ENCODE measurements around the gene TMEM128. TPM values are rescaled to one million over a fixed set of nuclear protein-coding genes. Genes with fewer than 3 reads are reported as not detected.
"Not testable (repeated sequence)": the region's sequence is repeated elsewhere in the genome, so short reads cannot be mapped to it uniquely, and the experiment has no call there.

TMEM128 gene
- polyA plus RNA-seq, 6 donors from 2014 or later = 23.2 to 44.8 (median 36.6) TPM

DNA sequence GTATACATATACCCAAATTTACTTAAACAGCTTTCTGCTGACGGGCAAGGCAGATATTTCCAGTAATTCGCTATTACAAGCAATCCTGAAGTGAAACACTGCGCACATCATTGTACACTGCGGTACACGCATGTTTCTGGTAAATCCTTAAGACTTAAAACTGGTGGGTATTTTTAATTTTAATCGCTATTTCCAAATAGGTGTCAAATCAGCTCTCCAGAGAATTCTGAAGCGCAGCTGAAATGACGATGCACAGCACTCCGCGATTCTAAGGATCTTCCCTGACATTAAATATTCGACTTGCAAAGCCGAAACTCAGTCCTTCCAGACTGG lies 361 bp downstream of the TMEM128 start:
- peaks cover 0 to 2% (median 0%) of the 10 kb centered on the region in 3 donors for H3K27me3 Mint-ChIP-seq
- H3K4me3 Mint-ChIP-seq = peak overlapping the region; percentile 93 to 99 (median 98)
- peaks cover 0 to 2% (median 0%) of the 10 kb centered on the region in 7 donors for H3K9me3 Mint-ChIP-seq
- H3K4me1 Mint-ChIP-seq = peaks cover 22 to 43% (median 28%) of the 10 kb centered on the region in 3 donors
- ATAC-seq (ENCODE audit: low read depth in 2 of 2) (peak; percentile 32 to 42), DNase-seq (no peak)
- H3K36me3 Mint-ChIP-seq = peaks cover 12 to 18% of the 10 kb centered on the region in 2 donors
- H3K27ac Mint-ChIP-seq = peak overlapping the region; percentile 49 to 99 (median 98)

DNA sequence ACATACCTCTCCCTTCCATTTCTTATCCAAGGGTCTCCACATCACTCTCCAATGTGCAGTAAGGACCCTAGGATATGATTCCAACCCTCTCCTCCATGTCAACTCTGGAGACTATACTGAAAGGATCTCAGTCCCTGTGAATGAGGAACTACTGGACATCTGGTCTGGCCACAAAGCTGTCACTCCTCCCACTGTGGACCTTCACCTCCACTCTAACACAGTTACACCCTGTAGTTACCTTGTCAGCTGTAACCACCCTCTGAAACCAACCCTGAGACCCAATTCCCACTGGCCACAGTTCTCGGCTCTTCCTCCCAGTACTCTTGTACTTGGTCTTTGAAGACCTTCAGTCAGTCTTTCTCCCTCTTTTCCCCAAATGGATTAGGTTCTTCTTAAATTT lies 2.9 kb downstream of the TMEM128 start:
- H3K27me3 Mint-ChIP-seq = no peaks in the 10 kb centered on the region
- no peak for ATAC-seq (ENCODE audit: low read depth in 2 of 2)
- no peak overlapping the region for H3K4me3 Mint-ChIP-seq
- H3K36me3 Mint-ChIP-seq = peaks cover 20 to 28% of the 10 kb centered on the region in 2 donors
- peak overlapping the region in 1 of 6 donors; percentile 62 for H3K27ac Mint-ChIP-seq
- no peak for DNase-seq
- H3K9me3 Mint-ChIP-seq = peaks cover 0 to 2% (median 0%) of the 10 kb centered on the region in 7 donors
- peaks cover 22 to 43% (median 27%) of the 10 kb centered on the region in 3 donors for H3K4me1 Mint-ChIP-seq

DNA sequence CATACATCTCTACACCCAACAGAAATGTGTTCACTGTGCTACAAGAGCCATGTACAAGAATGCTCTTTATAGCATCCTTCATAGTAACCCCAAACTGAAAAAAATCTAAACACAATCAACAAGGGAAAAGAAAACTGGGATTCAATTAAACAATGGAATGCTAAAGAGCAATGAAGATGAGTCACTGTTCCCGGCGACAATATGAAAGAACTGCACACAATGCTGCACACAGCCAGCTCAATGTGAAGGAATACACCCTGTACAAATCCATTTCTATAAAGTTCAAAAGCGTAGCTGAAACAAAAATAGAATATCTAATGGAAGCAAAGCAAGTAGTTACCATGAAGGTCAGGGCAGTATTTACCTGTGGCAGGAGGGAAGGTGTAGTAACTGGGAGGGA lies 8.5 kb downstream of the TMEM128 start:
- not testable (repeated sequence) for H3K27ac Mint-ChIP-seq; H3K4me1 Mint-ChIP-seq; ATAC-seq (ENCODE audit: low read depth in 2 of 2); H3K4me3 Mint-ChIP-seq; H3K27me3 Mint-ChIP-seq; DNase-seq; H3K9me3 Mint-ChIP-seq
- peaks cover 28 to 42% of the 10 kb centered on the region in 2 donors for H3K36me3 Mint-ChIP-seq

DNA sequence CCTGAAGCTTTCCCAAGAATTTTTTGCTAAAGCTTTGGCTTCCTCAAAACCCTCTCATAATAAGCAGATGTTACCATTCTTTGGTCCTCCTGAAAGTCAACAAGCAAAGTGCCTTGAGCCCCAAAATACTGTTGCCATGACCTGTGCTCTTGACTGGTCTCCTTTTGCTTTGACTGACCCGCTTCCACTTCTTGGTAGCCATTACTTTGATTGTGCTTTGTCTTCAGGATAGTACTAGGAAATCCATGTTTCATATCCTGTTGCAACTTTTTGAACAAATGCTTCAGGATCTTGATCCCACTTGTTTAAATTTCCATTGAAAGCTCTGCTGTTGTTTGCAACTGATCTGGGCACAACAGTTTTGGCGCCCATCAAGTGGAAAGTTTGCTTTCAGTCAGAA lies 14.4 kb downstream of the TMEM128 start:
- no peak for ATAC-seq (ENCODE audit: low read depth in 2 of 2)
- H3K4me1 Mint-ChIP-seq = no peaks in the 10 kb centered on the region

DNA sequence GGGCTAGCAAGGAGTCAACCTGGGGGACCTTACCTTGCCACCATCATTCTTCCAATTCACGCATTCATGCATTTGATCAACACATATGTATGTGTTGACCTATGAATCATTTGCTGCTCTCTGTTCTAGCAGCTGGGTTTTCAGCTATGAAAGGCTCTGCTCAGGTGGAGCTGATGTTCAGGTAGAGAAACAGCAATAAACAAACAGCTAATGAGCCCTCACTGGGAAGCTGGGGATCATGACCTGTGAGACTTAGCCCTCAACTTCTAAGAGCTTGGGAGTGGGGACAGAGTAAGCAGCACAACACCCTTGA lies 19.7 kb downstream of the TMEM128 start:
- Mint-ChIP-seq H3K36me3 (peaks cover 0 to 23% of the 10 kb centered on the region in 2 donors), H3K9me3 (peaks cover 4 to 14% (median 10%) of the 10 kb centered on the region in 7 donors), H3K27me3 (peaks cover 31 to 63% (median 53%) of the 10 kb centered on the region in 3 donors), H3K27ac (no peak overlapping the region), H3K4me3 (peak overlapping the region in 1 of 8 donors; percentile 23), H3K4me1 (peaks cover 7 to 13% (median 11%) of the 10 kb centered on the region in 3 donors)
- DNase-seq = no peak
- no peak for ATAC-seq (ENCODE audit: low read depth in 2 of 2)

More for the DNA sequence above, 14.4 kb downstream of the TMEM128 start:
- no peak for DNase-seq
- no peak overlapping the region for H3K27ac Mint-ChIP-seq
- H3K4me3 Mint-ChIP-seq = no peak overlapping the region
- peaks cover 16 to 22% of the 10 kb centered on the region in 2 donors for H3K36me3 Mint-ChIP-seq
- peaks cover 2 to 24% (median 13%) of the 10 kb centered on the region in 7 donors for H3K9me3 Mint-ChIP-seq
- H3K27me3 Mint-ChIP-seq = peaks cover 0 to 18% (median 6%) of the 10 kb centered on the region in 3 donors

DNA sequence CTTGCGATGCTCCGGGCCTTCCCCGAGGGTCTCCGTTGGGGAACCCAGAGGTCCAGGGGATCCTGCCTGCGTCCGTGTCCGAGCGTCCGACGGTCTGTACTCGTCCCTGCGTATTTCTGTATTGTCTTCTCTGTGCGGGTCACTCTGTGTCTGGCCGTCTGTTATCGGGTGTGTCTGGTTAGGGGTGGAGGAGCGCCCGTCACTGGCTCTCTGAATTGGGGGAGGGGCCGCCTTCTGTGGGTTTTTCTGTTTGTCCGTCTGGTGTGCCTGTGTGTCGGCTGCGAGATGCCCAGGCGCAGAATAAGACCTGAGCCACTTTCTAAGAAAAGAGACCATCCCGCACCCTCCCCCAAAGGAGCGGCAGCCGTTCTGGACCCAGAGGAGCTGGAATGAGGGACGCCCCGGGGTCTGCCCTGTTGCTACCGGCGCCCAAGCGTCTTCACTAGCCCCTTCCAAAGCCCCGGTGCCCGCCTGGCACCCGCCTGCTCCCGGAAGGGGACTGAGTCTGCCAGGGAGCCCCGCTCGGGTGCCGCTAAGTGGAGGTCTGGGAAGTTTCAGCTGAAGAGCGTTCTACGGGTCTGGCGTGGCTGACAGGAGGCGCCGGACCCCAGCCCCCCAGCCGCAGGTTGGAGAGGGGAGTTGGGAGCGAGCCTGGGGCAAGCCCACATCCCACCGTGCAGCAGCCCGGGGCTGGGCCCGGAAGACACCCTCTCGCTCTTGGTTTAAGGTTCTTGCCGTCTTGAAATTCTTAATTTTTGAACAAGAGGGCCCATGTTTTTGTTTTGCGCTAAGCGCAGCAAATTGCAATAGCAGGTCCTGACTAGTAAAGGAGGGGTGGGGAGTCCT lies 20.3 kb downstream of the TMEM128 start:
- Mint-ChIP-seq H3K4me1 (peaks cover 7 to 13% (median 11%) of the 10 kb centered on the region in 3 donors), H3K27ac (no peak overlapping the region), H3K9me3 (peaks cover 3 to 9% (median 6%) of the 10 kb centered on the region in 7 donors), H3K36me3 (peaks cover 0 to 28% of the 10 kb centered on the region in 2 donors), H3K27me3 (peaks cover 37 to 69% (median 59%) of the 10 kb centered on the region in 3 donors), H3K4me3 (peak overlapping the region in 4 of 8 donors; percentile 23 to 42 (median 37))
- ATAC-seq (ENCODE audit: low read depth in 2 of 2) = no peak
- DNase-seq = no peak

DNA sequence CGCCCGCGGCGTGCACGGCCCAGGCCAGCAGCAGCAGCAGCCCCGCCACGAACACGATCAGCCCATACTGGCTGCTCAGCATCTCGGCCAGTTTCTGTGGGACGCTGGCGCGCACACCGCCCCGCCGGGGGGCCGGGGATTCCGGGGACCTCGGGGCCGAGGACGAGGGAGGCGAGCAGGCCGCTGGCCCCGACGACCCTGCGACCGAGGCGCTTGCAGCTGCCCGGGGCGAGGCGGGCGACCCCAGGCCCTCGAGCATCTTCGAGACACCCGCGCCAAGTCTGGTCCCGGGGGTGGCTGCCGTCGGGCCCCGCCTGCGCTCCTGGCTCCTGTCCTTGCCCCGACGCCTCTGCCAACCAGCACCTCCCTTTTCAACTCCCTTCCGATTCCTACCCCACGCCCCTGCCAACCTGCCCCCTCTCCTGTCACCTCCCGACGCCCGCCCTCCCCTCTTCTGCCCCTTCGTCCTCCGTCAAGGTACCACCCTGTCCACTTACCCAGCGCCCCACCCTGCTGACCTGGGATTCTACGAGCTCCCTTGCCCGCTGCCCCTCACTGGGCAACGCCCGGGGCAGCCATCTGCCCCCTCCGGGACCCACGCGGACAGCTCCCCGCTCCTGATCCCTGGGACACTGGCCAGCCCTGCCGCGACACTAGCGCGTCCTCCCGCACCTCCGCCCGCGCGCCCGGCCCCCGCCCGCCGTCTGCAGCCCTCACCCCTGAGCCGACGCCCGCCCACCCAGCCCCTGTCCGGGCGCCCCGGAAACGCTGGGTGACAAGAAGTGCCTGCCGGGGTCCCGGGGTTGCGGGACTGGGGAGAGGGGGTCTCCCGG lies 21.2 kb downstream of the TMEM128 start, which contains the start of gene OTOP1:
Gene OTOP1, minus strand, starts transcription at position 324 of the 833 bp plus-strand sequence. Its CDS starts 65 bp downstream, at position 259.
- no peak within 1 kb of the TSS for H3K27ac Mint-ChIP-seq
- H3K9me3 Mint-ChIP-seq = peaks cover 3 to 6% (median 5%) of the 10 kb centered on the region in 7 donors
- H3K27me3 Mint-ChIP-seq = peaks cover 42 to 78% (median 65%) of the 10 kb centered on the region in 3 donors
- H3K36me3 Mint-ChIP-seq = peaks cover 0 to 28% of the 10 kb centered on the region in 2 donors
- peaks cover 7 to 13% (median 11%) of the 10 kb centered on the region in 3 donors for H3K4me1 Mint-ChIP-seq
- DNase-seq (no peak), ATAC-seq (ENCODE audit: low read depth in 2 of 2) (no peak)
- peak within 1 kb of the TSS in 5 of 8 donors; percentile 31 to 73 (median 42) for H3K4me3 Mint-ChIP-seq

DNA sequence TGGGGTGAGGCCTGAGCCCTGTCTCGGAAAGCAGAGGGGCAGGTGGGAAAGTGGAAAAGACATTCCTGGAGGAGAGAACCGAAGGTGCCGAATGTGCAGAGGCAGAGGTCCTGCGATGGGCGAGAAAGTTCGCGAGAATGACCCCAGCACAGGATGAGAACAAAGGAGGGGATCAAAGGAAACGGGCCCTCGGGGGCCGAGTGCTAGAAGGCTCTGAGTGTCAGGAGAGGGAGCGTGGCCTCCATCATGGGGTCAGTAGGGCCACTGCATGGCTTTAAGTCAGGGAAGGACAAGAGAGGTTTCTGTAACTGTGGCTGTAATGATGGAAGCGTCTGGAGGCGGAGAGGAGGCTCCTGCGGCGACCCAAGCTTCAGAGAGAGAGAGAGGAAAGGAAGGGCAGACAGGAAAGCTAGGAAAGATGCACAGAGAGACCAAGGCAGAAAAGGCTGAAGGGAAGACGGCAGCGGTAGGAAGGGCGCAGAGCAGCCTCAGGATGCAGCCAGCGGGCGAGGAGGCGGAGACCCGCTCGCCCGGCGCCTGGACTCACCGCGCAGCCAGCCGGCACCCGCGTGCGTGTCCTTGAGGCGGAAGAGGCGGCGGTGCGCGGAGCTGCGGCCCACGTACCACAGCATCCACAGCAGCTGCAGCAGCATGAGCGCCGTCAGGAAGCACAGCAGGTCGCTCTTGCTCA lies 22.0 kb downstream of the TMEM128 start:
- Mint-ChIP-seq H3K27ac (no peak overlapping the region), H3K4me3 (peak overlapping the region in 4 of 8 donors; percentile 4 to 73 (median 40)), H3K27me3 (peaks cover 48 to 83% (median 70%) of the 10 kb centered on the region in 3 donors)

DNA sequence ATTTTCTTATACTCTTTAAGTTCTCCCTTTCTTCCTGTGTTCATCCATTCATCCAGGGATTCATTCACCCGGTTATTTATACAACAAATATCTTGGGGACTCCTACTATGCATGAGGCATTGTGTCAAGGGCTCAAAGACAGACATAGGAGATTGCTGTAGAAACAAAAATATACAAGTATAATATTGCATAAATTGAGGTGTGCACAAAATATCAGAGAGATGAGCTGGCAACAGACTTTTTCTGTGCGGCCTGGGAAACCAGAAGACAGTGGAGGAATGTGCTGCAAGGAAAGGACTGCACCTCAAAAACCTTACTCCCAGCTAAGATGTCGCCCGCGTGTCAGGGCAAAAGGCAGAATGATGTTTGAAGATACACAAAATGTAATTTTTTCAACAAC lies 30.9 kb downstream of the TMEM128 start:
- ATAC-seq (ENCODE audit: low read depth in 2 of 2) = no peak

More for the DNA sequence above, 22.0 kb downstream of the TMEM128 start:
- H3K36me3 Mint-ChIP-seq = peaks cover 0 to 28% of the 10 kb centered on the region in 2 donors
- ATAC-seq (ENCODE audit: low read depth in 2 of 2) = no peak
- H3K9me3 Mint-ChIP-seq = peaks cover 0 to 6% (median 5%) of the 10 kb centered on the region in 7 donors
- no peak for DNase-seq
- H3K4me1 Mint-ChIP-seq = peaks cover 7 to 13% (median 11%) of the 10 kb centered on the region in 3 donors

DNA sequence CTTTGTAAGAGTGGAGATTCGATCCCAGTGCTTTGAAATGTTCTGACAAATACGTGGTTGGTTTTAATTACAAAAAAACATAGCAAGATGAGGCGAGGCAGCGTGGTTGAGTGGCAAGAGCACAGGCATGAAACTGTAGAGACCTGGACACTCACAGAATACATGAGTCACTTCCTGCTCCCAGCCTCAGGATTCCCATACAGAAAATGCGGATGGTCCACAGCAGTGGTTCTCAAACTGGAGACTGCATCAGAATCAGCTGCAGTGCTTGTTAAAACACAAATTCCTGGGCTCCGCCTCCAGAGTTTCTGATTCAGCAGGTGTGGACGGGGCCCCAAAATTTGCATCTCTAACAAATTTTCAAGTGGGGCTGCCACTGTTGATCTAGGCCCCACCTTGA lies 31.4 kb downstream of the TMEM128 start:
- Mint-ChIP-seq H3K36me3 (no peaks in the 10 kb centered on the region), H3K27ac (no peak overlapping the region), H3K9me3 (no peaks in the 10 kb centered on the region), H3K4me1 (no peaks in the 10 kb centered on the region), H3K27me3 (peaks cover 25 to 35% (median 32%) of the 10 kb centered on the region in 3 donors), H3K4me3 (no peak overlapping the region)
- ATAC-seq (ENCODE audit: low read depth in 2 of 2) = no peak
- DNase-seq = no peak

More for the DNA sequence above, 30.9 kb downstream of the TMEM128 start:
- H3K4me3 Mint-ChIP-seq = no peak overlapping the region
- DNase-seq = no peak
- peaks cover 30 to 37% (median 36%) of the 10 kb centered on the region in 3 donors for H3K27me3 Mint-ChIP-seq
- no peaks in the 10 kb centered on the region for H3K36me3 Mint-ChIP-seq
- H3K9me3 Mint-ChIP-seq = no peaks in the 10 kb centered on the region
- no peak overlapping the region for H3K27ac Mint-ChIP-seq
- no peaks in the 10 kb centered on the region for H3K4me1 Mint-ChIP-seq

DNA sequence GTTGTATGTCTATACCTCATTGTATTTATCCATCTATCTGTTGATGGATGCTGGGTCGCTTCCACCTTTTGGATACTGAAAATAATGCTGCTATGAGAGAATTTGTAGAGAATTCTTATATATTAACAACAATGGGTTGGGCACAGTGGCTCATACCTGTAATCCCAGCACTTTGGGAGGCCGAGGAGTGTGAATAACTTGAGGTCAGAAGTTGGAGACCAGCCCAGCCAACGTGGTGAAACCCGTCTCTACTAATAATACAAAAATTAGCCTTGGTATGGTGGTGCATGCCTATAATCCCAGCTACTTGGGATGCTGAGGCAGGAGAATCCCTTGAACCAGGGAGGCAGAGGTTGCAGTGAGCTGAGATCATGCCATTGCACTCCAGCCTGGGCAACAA lies 34.3 kb downstream of the TMEM128 start:
- peaks cover 39 to 45% (median 41%) of the 10 kb centered on the region in 3 donors for H3K27me3 Mint-ChIP-seq
- not testable (repeated sequence) for H3K27ac Mint-ChIP-seq; H3K4me3 Mint-ChIP-seq; DNase-seq; H3K4me1 Mint-ChIP-seq; ATAC-seq (ENCODE audit: low read depth in 2 of 2); H3K36me3 Mint-ChIP-seq; H3K9me3 Mint-ChIP-seq

DNA sequence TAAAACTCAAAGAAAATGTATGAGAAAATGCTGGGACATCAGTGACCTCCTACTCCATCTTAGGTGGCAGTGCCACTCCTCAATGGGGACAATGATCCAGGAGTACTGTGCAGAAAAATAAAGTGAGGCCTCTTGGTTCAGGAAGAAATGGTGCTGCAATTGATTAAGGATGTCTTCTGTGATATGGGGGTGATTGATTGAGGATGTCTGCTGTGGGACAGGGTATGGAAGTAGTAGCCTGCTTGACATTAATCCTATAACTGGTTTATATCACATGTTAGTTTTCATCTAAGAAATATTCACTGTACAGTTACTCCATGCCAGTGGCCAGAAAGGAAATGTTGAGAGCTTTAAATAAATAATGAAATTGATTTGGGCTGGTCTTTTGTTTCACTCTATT lies 41.8 kb downstream of the TMEM128 start:
- Mint-ChIP-seq H3K4me3 (no peak overlapping the region), H3K27me3 (peaks cover 50 to 78% (median 71%) of the 10 kb centered on the region in 3 donors), H3K36me3 (no peaks in the 10 kb centered on the region), H3K4me1 (no peaks in the 10 kb centered on the region), H3K9me3 (peaks cover 0 to 12% (median 3%) of the 10 kb centered on the region in 7 donors), H3K27ac (no peak overlapping the region)
- no peak for DNase-seq
- ATAC-seq (ENCODE audit: low read depth in 2 of 2) = no peak

DNA sequence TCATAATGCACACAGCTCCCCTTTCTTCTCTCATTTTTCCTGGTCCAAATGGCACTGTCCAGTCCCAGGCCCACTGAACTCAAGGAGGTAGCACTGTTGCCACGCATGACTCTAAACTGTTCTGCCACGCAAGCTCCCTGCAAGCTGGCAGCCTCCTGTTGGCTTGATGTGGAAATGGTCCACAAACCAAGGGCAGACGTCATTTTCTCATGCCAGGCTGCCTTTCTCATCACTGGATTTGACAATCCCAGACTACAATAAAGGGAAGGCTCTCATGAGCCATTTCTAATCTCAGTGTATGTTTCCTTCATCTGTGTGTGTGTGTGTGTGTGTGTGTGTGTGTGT lies 43.6 kb downstream of the TMEM128 start:
- Mint-ChIP-seq H3K9me3 (peaks cover 0 to 12% (median 3%) of the 10 kb centered on the region in 7 donors), H3K4me3 (no peak overlapping the region), H3K36me3 (no peaks in the 10 kb centered on the region), H3K27me3 (peaks cover 38 to 62% (median 57%) of the 10 kb centered on the region in 3 donors), H3K4me1 (no peaks in the 10 kb centered on the region), H3K27ac (no peak overlapping the region)
- no peak for ATAC-seq (ENCODE audit: low read depth in 2 of 2)
- no peak for DNase-seq
